Left ventricle myocardium inferior (tissue), 1 donor: ENCODE results near the gene FOXA1. TPM values are rescaled to one million over a fixed set of nuclear protein-coding genes. Genes with fewer than 3 reads are reported as not detected.

Experiments used
- DNase-seq: peaks from one replicate; pipeline ENCODE4 v3.0.0-alpha.2; 2020
- H3K27ac ChIP-seq: fragments of 200-600 bp; replicated peaks from 2 replicates; pipeline ENCODE4 v1.8.0; 2021
- H3K27me3 ChIP-seq: fragments of 200-600 bp; 2 replicates; pipeline ENCODE4 v1.8.0; 2021; ENCODE audit warnings: low read depth
- H3K36me3 ChIP-seq: fragments of 200-600 bp; 2 replicates; pipeline ENCODE4 v1.8.0; 2021
- H3K4me1 ChIP-seq: fragments of 200-600 bp; 2 replicates; pipeline ENCODE4 v1.8.0; 2021
- H3K4me3 ChIP-seq: fragments of 200-600 bp; 2 replicates; pipeline ENCODE4 v1.8.0; 2021; ENCODE audit warnings: mild to moderate bottlenecking, moderate library complexity
- H3K9me3 ChIP-seq: fragments of 200-600 bp; replicated peaks from 2 replicates; pipeline ENCODE4 v1.8.0; 2021
- CTCF ChIP-seq: fragments of 200-600 bp; IDR thresholded peaks from 2 replicates; pipeline ENCODE4 v1.8.0; 2021; ENCODE audit warnings: antibody characterized with exemption, mild to moderate bottlenecking, borderline replicate concordance
- intact Hi-C: fragments of 100-400 bp; cut with micrococcal nuclease; formaldehyde crosslinking; loops from one replicate; pipeline ENCODE4 v1.11.0; 2022
- total RNA-seq: library from RNA; stranded (reverse); fragmentation: NEBNext Ultra II Directional; extraction: Animal tissue kit (Norgen Biotek cat#: 25700); gene quantifications from one replicate; pipeline ENCODE4 v1.2.1, GENCODE V29; 2021
- donor health status: DM: no; HTN: yes; CAD: no; lungs with severe emphysema.

The FOXA1 gene
- total RNA-seq, 1 donor from 2014 or later = not detected

GRCh38 chr14:37589715-37590427 is 5.2 kb downstream of the FOXA1 start:
- H3K4me1 ChIP-seq = peaks cover 34% of the 10 kb centered on the region
- H3K27ac ChIP-seq = no peak overlapping the region
- no peak for DNase-seq
- H3K4me3 ChIP-seq = no peak overlapping the region
- intact Hi-C loops = no loop called here
- peaks cover 100% of the 10 kb centered on the region for H3K27me3 ChIP-seq
- no peak for TF ChIP-seq CTCF
- H3K36me3 ChIP-seq = no peaks in the 10 kb centered on the region
- H3K9me3 ChIP-seq = no peaks in the 10 kb centered on the region

GRCh38 chr14:37588956-37589714 is 5.9 kb downstream of the FOXA1 start:
- H3K36me3 ChIP-seq = no peaks in the 10 kb centered on the region
- H3K4me3 ChIP-seq = no peak overlapping the region
- peaks cover 100% of the 10 kb centered on the region for H3K27me3 ChIP-seq
- intact Hi-C loops = no loop called here
- no peak for DNase-seq
- H3K27ac ChIP-seq = no peak overlapping the region
- TF ChIP-seq CTCF = no peak
- no peaks in the 10 kb centered on the region for H3K9me3 ChIP-seq
- peaks cover 34% of the 10 kb centered on the region for H3K4me1 ChIP-seq

GRCh38 chr14:37588667-37588955 is 6.4 kb downstream of the FOXA1 start:
- DNase-seq = no peak
- no peak overlapping the region for H3K27ac ChIP-seq
- H3K36me3 ChIP-seq = no peaks in the 10 kb centered on the region
- H3K9me3 ChIP-seq = no peaks in the 10 kb centered on the region
- peaks cover 100% of the 10 kb centered on the region for H3K27me3 ChIP-seq
- no peak for TF ChIP-seq CTCF
- intact Hi-C loops = no loop called here
- no peak overlapping the region for H3K4me3 ChIP-seq
- H3K4me1 ChIP-seq = peaks cover 36% of the 10 kb centered on the region

- intact Hi-C loops = no loop called here
- Histone ChIP-seq H3K27me3 (peaks cover 99% of the 10 kb centered on the region), H3K36me3 (no peaks in the 10 kb centered on the region), H3K27ac (no peak overlapping the region), H3K4me1 (peaks cover 38% of the 10 kb centered on the region), H3K4me3 (peak overlapping the region; percentile 36), H3K9me3 (no peaks in the 10 kb centered on the region)
- no peak for TF ChIP-seq CTCF
- DNase-seq = no peak
Observed at GRCh38 chr14:37587881-37588666, 7.0 kb downstream of the FOXA1 start.

GRCh38 chr14:37587131-37587803 is 7.8 kb downstream of the FOXA1 start:
- Histone ChIP-seq H3K4me3 (peak overlapping the region; percentile 36), H3K4me1 (peaks cover 38% of the 10 kb centered on the region), H3K27me3 (peaks cover 99% of the 10 kb centered on the region), H3K27ac (no peak overlapping the region), H3K36me3 (no peaks in the 10 kb centered on the region), H3K9me3 (no peaks in the 10 kb centered on the region)
- intact Hi-C loops = no loop called here
- TF ChIP-seq CTCF = no peak
- DNase-seq = no peak
